SU-DHL-6 (cell line): ENCODE measurements around the gene GOLGA6L26.
"Not testable (repeated sequence)": the region's sequence is repeated elsewhere in the genome, so short reads cannot be mapped to it uniquely, and the experiment has no call there.

Experiments
- H2AFZ ChIP-seq: fragments of 200-600 bp; sonication (generic); 2 replicates; pipeline ENCODE4 v1.6.1; 2014; ENCODE audit warnings: low read depth, mild to moderate bottlenecking, moderate library complexity, mixed read lengths, antibody characterized with exemption, low read length; ENCODE audit not compliant: severe bottlenecking
- H3F3A ChIP-seq: fragments of 200-600 bp; shearing (Covaris generic); 2 replicates; pipeline ENCODE4 v1.6.0; 2016; ENCODE audit warnings: antibody characterized with exemption, mild to moderate bottlenecking; ENCODE audit not compliant: insufficient read depth
- H3K27ac ChIP-seq: fragments of 200-600 bp; sonication (generic); 2 replicates; pipeline ENCODE4 v1.5.1; 2016; ENCODE audit warnings: low read depth, mild to moderate bottlenecking, low read length, moderate library complexity, mixed read lengths
- H3K27me3 ChIP-seq: fragments of 200-600 bp; sonication (generic), shearing (Covaris generic); 2 replicates; pipeline ENCODE4 v1.6.0; 2014; ENCODE audit warnings: mild to moderate bottlenecking, low read length
- H3K36me3 ChIP-seq: fragments of 200-600 bp; sonication (generic); 2 replicates; pipeline ENCODE4 v1.6.1; 2014; ENCODE audit warnings: mild to moderate bottlenecking, low read length, mixed read lengths
- H3K4me2 ChIP-seq: fragments of 300-600, 200-600 bp; shearing (Covaris generic), sonication (generic); 2 replicates; pipeline ENCODE4 v1.6.0; 2014; ENCODE audit warnings: low read length, low read depth, mild to moderate bottlenecking; ENCODE audit not compliant: poor library complexity, severe bottlenecking
- H3K4me3 ChIP-seq: fragments of 200-600 bp; sonication (generic); 2 replicates; pipeline ENCODE4 v1.5.1; 2014; ENCODE audit warnings: antibody characterized with exemption, low read length, mild to moderate bottlenecking, mixed read lengths; ENCODE audit not compliant: insufficient read depth, poor library complexity, severe bottlenecking
- H3K79me2 ChIP-seq: fragments of 200-600 bp; sonication (generic); 2 replicates; pipeline ENCODE4 v1.6.1; 2014; ENCODE audit warnings: mild to moderate bottlenecking, low read length, moderate library complexity; ENCODE audit not compliant: insufficient read depth
- H3K9ac ChIP-seq: fragments of 200-600 bp; sonication (generic); 2 replicates; pipeline ENCODE4 v1.7.0; 2014; ENCODE audit warnings: mild to moderate bottlenecking, low read length
- H3K9me2 ChIP-seq: fragments of 200-600 bp; sonication (generic); replicated peaks from 2 replicates; pipeline ENCODE4 v1.6.1; 2014; ENCODE audit warnings: low read length; ENCODE audit not compliant: insufficient read depth
- H3K9me3 ChIP-seq: fragments of 200-600 bp; sonication (generic); 2 replicates; pipeline ENCODE4 v1.6.1; 2014; ENCODE audit warnings: low read length, mixed read lengths; ENCODE audit not compliant: insufficient read depth
- H4K20me1 ChIP-seq: fragments of 200-600 bp; sonication (generic); 2 replicates; pipeline ENCODE4 v1.6.1; 2014; ENCODE audit warnings: low read depth, mild to moderate bottlenecking, antibody characterized with exemption, low read length, moderate library complexity, mixed read lengths

The GOLGA6L26 gene

GRCh38 chr15:23334096-23334495, at the start of gene GOLGA6L26:
Gene GOLGA6L26, minus strand, starts transcription at chr15:23334196. Its CDS starts 61 bp downstream, at chr15:23334135.
- H3K27me3 ChIP-seq, H3K27ac ChIP-seq, H3K9ac ChIP-seq, H3K9me2 ChIP-seq, H3K79me2 ChIP-seq, H2AFZ ChIP-seq, H3F3A ChIP-seq, H3K4me3 ChIP-seq, H3K9me3 ChIP-seq, H3K4me2 ChIP-seq, H3K36me3 ChIP-seq, H4K20me1 ChIP-seq: not testable (repeated sequence)

GRCh38 chr15:23381192-23381591, 47.2 kb upstream of the GOLGA6L26 start:
- not testable (repeated sequence) for H4K20me1 ChIP-seq, H3K4me3 ChIP-seq, H3K36me3 ChIP-seq, H3K9ac ChIP-seq, H3K27me3 ChIP-seq, H3K4me2 ChIP-seq, H3K9me2 ChIP-seq, H3K27ac ChIP-seq, H3K9me3 ChIP-seq, H2AFZ ChIP-seq, H3F3A ChIP-seq, H3K79me2 ChIP-seq

- H3K9me3 ChIP-seq, H3K27ac ChIP-seq, H3K9ac ChIP-seq, H3K79me2 ChIP-seq, H3K4me2 ChIP-seq, H3K36me3 ChIP-seq, H3K27me3 ChIP-seq, H3K4me3 ChIP-seq, H3F3A ChIP-seq, H4K20me1 ChIP-seq, H2AFZ ChIP-seq, H3K9me2 ChIP-seq: not testable (repeated sequence)
Measured at GRCh38 chr15:23380700-23381099, 46.7 kb upstream of the GOLGA6L26 start.

GRCh38 chr15:23378946-23379345, 45.0 kb upstream of the GOLGA6L26 start:
- H3K36me3 ChIP-seq, H4K20me1 ChIP-seq, H3K79me2 ChIP-seq, H3F3A ChIP-seq, H3K4me3 ChIP-seq, H2AFZ ChIP-seq, H3K27me3 ChIP-seq, H3K4me2 ChIP-seq, H3K9me2 ChIP-seq, H3K27ac ChIP-seq, H3K9me3 ChIP-seq, H3K9ac ChIP-seq: not testable (repeated sequence)

- not testable (repeated sequence) for H3K9me2 ChIP-seq, H3K27ac ChIP-seq, H3K27me3 ChIP-seq, H3K9ac ChIP-seq, H3K9me3 ChIP-seq, H3K4me3 ChIP-seq, H3K79me2 ChIP-seq, H3F3A ChIP-seq, H3K4me2 ChIP-seq, H3K36me3 ChIP-seq, H4K20me1 ChIP-seq, H2AFZ ChIP-seq
Measured at GRCh38 chr15:23374226-23374625, 40.2 kb upstream of the GOLGA6L26 start.

GRCh38 chr15:23372891-23373600, 39.0 kb upstream of the GOLGA6L26 start:
- H3K36me3 ChIP-seq, H3K4me3 ChIP-seq: not testable (repeated sequence)

More at GRCh38 chr15:23372891-23373600, 39.0 kb upstream of the GOLGA6L26 start:
- H3F3A ChIP-seq, H3K27me3 ChIP-seq, H3K79me2 ChIP-seq, H2AFZ ChIP-seq, H3K27ac ChIP-seq, H3K9me2 ChIP-seq, H3K9me3 ChIP-seq, H3K9ac ChIP-seq, H4K20me1 ChIP-seq, H3K4me2 ChIP-seq: not testable (repeated sequence)
